ENCODE results near the gene IL1RL1.

IL1RL1 gene

DNA sequence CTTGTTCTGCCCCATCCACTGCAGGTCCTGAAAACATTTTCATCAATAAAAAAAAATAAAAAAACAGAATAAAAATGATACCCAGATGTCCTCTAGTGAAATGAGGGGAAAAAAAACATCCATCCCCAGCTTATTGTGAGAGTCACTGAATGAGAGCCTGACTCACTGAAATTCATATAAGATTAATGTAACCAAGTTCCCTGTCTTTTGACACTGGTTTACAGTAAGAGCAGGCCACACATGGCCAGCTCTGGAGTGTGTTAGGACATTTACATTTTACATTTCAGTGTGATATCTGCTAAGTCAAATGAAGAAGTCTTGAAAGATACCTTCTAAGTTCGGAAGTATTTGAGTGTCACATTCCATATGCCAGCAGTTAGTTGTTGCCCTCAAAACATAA is 23.1 kb downstream of the IL1RL1 start:
- FAIRE-seq = no peak
- DNase-seq (ENCODE audit: insufficient read length, low spot score) = no peak

DNA sequence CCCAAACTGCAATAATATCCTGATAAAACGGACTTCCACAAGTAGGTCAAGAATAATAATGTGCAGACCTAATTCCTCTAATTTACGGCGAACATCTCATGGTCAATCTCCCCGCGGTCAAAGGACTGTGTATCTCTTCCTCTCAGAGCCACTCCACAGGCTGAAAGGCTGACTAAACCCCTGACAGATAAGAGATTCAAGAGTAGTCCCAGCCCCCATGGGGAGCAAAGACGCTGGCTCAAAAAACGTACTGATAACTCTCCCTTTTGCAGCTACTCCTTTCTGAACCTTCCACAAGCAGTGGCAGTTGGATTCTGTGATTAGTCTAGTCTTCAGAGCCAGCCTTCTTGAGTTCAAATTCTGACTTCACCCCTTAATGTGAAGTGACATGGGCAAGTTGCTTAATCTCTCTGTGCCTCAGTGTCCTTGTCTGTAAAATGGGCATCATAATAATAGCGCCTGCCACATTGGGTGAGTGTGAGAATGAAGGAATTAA is 24.6 kb downstream of the IL1RL1 start:
- FAIRE-seq = no peak
- DNase-seq (ENCODE audit: insufficient read length, low spot score) = no peak

- DNase-seq (ENCODE audit: insufficient read length, low spot score) (no peak), FAIRE-seq (no peak)
These were observed 25.2 kb downstream of the IL1RL1 start for GRCh38 chr2:102336502-102336945.

GRCh38 chr2:102337012-102337411 is 25.6 kb downstream of the IL1RL1 start:
- FAIRE-seq (no peak), DNase-seq (ENCODE audit: insufficient read length, low spot score) (no peak)

DNA sequence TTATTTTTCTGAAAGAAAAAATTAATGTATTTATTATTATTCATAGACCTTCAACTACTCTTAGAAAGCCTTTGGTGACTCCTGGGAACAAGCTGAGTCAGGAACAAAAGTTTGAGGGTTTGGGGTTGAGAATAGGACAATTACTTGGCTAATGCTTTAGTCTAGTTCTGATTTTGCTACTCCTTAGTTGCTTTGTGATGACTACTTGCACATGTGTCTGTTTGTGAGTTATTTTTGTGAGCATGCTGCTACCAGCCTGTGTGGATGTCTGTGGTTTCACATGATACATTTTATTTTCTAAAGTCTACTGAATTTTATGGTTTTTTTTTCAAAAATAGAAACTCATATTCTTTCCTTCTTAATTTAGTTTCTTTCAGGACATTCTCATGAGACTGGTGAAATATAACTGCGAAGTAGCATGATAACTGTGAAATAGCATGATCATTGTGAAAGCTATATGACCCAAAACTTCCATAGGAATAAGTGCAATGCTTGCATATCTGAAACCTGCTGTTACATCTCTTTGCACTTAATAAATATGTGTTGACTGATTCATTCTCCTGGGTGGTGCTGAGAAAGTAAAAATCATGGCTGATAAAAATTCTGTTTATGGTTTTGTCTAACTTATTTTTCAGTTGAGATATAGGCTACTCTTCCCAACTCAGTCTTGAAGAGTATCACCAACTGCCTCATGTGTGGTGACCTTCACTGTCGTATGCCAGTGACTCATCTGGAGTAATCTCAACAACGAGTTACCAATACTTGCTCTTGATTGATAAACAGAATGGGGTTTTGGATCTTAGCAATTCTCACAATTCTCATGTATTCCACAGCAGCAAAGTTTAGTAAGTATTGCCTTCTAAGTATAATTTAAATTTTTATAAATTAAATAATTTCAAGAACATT is 26.4 kb downstream of the IL1RL1 start:
- DNase-seq (ENCODE audit: insufficient read length, low spot score) = no peak
- FAIRE-seq = no peak

GRCh38 chr2:102340778-102341177 is 29.4 kb downstream of the IL1RL1 start:
- DNase-seq (ENCODE audit: insufficient read length, low spot score) = no peak
- no peak for FAIRE-seq

DNA sequence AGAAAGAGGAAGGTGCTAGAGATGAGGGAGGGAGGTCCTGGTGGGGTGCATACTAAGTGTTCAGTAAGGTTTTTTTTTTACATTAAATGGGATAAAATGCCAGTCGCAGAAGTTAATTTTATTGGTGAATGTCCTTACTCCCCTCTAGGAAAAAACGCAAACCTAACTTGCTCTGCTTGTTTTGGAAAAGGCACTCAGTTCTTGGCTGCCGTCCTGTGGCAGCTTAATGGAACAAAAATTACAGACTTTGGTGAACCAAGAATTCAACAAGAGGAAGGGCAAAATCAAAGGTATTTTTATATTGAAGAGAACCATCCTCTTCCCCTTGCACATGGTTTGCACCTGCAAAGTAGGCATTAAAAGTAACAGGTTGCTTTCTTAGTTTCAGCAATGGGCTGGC is 31.5 kb downstream of the IL1RL1 start:
- FAIRE-seq (no peak), DNase-seq (ENCODE audit: insufficient read length, low spot score) (no peak)

DNA sequence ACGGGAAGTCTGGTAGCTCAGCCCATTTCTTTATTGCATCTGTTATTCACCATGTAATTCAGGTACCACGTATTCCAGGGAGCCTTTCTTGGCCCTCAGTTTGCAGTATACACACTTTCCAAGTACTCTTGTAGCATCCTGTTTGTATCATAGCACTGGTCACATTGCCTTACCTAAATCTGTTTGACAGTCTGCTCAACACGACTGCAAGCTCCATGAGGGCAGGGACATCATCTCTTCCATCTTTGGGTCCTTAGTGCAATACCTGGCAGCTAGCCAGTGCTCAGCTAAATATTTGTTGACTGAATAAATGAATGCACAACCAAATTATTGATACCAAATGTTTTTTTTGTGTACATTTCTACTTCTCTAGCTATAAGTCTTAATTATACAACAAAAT is 33.0 kb downstream of the IL1RL1 start:
- FAIRE-seq = no peak

GRCh38 chr2:102345329-102345920 is 34.1 kb downstream of the IL1RL1 start:
- FAIRE-seq = no peak
- no peak for DNase-seq (ENCODE audit: insufficient read length, low spot score)

More for the DNA sequence above, 33.0 kb downstream of the IL1RL1 start:
- no peak for DNase-seq (ENCODE audit: insufficient read length, low spot score)

- DNase-seq (ENCODE audit: insufficient read length, low spot score) (no peak), FAIRE-seq (no peak)
These were observed 35.2 kb downstream of the IL1RL1 start for GRCh38 chr2:102346381-102347130.

DNA sequence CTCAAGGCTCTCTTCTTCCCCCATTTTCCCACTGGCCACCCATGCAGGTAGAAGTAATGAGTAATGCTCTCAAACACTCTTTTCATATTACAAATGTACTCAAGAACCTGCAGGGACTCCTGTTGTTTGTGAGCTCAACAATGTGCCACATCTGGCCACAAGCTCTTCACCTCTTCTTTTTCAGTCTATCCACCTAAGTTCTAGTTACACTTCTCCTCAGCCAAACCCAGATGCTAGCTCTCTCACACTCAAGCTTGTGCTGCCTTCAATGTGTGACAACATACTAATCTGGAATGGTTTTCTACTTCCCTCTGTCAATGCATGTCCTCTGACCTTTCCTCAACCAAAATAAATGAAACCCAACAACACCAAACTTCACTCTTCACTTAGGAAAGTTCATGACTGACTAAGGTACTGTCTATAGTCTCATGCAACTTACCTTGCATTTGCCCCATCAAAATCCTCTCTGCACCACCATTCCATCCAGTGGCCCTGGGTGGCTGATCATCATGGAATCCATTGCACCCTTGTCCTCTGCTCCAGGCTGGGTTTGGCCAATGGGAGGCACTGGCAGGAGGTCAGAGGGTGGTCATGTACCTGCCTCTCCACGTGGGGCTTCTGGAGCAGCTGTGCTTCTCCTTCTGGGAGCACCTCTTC is 38.9 kb downstream of the IL1RL1 start:
- FAIRE-seq = no peak
- DNase-seq (ENCODE audit: insufficient read length, low spot score) = no peak

- DNase-seq (ENCODE audit: insufficient read length, low spot score) (peak; percentile 54), FAIRE-seq (no peak)
These were observed 44.4 kb downstream of the IL1RL1 start, which contains the start of gene IL18R1 for GRCh38 chr2:102355526-102356380. Gene IL18R1 (plus strand): TSS chr2:102355796. CDS start chr2:102362661, 6,865 bp downstream.

GRCh38 chr2:102356381-102356712 is 45.0 kb downstream of the IL1RL1 start:
- no peak for FAIRE-seq
- no peak for DNase-seq (ENCODE audit: insufficient read length, low spot score)

DNA sequence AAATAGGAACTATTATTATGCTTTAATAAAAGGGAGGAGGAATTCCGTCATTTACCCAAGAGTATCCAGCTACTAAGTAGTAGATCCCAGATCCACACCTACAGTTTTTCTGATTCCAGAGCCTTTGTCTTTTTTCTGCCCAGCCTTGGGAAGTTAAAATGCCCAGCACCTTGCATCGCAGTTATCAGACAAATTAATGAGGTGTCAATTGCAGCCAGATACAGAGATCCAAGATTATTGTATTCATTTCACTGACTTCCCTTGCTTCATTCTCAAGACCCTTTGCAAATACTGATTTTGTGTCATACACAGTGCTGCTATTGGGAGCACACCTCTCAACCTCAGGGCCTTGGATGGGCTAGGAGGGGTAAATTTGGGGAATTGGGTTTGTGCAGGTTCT is 45.4 kb downstream of the IL1RL1 start:
- FAIRE-seq (no peak), DNase-seq (ENCODE audit: insufficient read length, low spot score) (no peak)

GRCh38 chr2:102357937-102358336 is 46.6 kb downstream of the IL1RL1 start:
- no peak for FAIRE-seq
- no peak for DNase-seq (ENCODE audit: insufficient read length, low spot score)

- no peak for DNase-seq (ENCODE audit: insufficient read length, low spot score)
- no peak for FAIRE-seq
These were observed 47.1 kb downstream of the IL1RL1 start for GRCh38 chr2:102358496-102358895.

DNA sequence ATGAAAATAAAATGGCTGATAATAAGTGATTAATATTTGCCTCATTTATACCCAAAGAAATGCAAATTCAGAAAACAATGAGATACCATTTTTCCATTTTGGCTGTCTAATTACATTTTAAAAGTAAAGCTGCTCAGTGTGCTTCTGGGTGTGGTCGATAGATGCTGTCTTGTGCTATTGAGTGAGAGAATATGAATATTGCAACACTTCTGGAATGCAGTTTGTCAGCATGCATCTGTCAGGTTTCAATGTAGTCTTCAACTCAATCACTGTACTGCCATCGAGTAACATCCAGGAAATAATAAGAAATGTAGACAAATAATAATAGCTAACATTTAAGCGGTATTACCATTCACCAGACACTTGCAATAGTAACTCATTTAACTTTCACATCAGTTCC is 48.2 kb downstream of the IL1RL1 start:
- no peak for DNase-seq (ENCODE audit: insufficient read length, low spot score)

DNA sequence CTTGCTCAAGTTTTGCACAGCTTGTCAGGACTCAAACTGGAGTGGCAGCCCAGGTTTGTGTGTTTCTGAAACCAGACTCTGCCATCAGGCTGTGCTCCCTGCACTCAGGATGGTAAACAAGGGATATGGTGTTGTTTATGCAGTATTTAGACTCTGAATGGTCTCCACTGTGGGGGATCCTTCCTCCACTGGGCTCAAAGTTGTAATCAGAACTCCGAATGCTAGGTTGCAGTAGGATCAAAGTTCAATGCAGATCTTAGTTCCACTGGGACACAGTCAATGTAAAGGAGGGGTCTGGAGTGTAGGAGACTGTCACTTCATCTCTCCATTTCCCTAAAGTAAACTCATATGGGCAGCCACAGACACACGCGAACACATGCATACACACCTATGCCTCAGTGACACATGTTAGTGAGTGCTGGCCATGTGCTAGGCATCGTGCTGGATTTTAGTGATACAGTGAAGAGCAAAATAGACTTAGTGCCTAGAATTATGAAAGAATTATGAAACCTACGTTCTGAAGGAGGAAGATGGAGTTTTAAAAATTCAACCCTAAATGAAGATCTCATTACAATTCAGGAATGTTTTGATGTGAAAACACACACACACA is 50.4 kb downstream of the IL1RL1 start:
- FAIRE-seq (no peak), DNase-seq (ENCODE audit: insufficient read length, low spot score) (no peak)

More for the DNA sequence above, 48.2 kb downstream of the IL1RL1 start:
- no peak for FAIRE-seq

DNA sequence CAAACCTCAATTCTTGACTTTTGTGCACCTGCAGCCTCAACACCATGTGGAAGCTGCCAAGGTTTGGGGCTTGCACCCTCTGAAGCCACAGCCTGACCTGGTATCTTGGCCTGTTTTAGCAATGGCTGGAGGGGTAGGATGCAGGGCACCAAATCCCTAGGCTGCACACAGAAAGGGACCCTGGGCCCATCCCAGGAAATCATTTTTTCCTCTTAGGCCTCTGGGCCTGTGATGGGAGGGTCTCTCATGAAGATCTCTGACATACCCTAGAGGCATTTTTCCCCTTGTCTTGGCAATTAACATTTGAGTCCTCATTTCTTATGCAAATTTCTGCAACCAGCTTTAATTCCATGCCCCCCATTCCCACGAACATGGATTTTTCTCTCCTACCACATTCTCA is 54.4 kb downstream of the IL1RL1 start:
- FAIRE-seq (no peak), DNase-seq (ENCODE audit: insufficient read length, low spot score) (no peak)
